ENCODE data around the gene PDE10A. TPM values are rescaled to one million over a fixed set of nuclear protein-coding genes. Genes with fewer than 3 reads are reported as not detected.
"Not testable (repeated sequence)": the region's sequence is repeated elsewhere in the genome, so short reads cannot be mapped to it uniquely, and the experiment has no call there.

Gene PDE10A
- total and polyA plus RNA-seq, 2 of the 8 experiments (the other 6 are each of a cell fraction or from before 2014, with no cell fraction given): 1.1 to 2.4 TPM

DNA sequence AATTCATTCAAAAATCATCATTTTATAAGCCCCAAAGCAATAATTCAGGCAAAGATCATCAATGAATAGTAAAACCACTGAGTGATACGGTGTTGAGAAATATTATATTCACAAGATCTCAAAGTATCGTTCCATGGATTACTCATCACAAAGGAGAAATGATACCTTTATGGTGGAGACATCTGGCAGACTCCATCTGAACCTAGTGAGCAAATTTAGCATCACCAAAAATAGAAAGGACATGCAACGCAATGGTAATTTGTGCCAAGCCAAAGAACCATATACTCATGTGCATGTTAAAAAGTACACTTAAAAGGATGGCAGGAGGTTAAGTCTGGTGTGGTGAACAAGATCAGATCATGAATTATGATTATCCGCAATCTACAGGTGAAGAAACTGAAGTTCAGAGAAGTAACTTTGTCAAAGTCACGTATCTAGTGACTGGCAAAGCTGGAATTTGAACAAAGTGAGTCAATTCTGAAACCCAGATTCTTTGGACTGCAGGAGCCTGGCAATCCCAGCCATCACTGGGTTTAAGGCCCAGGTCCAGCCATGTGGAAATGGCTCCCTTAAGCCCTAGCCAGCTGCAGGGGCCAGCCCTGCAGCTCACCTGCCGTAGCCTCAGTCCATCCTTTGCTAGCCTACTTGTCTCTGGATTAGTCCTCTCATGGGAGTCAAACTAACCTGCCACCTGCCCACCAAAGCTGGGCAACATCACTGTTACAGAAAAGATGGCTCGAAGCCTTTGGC is 68.3 kb downstream of the PDE10A start (continued):
- TF ChIP-seq JUND (IDR thresholded peaks at IDR 0.05; ENCODE audit: low read length): no peak

- H3K4me2 ChIP-seq (ENCODE audit: insufficient read depth in 1 of 2, low read depth in 2 of 2, low read length in 2 of 2); H3K79me2 ChIP-seq (ENCODE audit: control insufficient read depth in 1 of 2, insufficient read depth in 2 of 2, low read length in 2 of 2); H3K79me1 ChIP-seq (ENCODE audit: low read depth, low read length); H3K27ac ChIP-seq (ENCODE audit: low read depth, low read length); H3K27me3 ChIP-seq (replicated peaks in 1 of 4; ENCODE audit: control insufficient read depth in 3 of 4, extremely low read depth in 1 of 4, insufficient read depth in 3 of 4, low read length in 3 of 4); H3K9ac ChIP-seq (replicated peaks in 1 of 4; ENCODE audit: extremely low read depth in 1 of 4, low read depth in 3 of 4, low read length in 3 of 4); H3K4me1 ChIP-seq (replicated peaks in 1 of 4; ENCODE audit: control insufficient read depth in 3 of 4, insufficient read depth in 4 of 4, low read length in 3 of 4); H3K36me3 ChIP-seq (ENCODE audit: control insufficient read depth in 2 of 4, insufficient read depth in 4 of 4, low read length in 3 of 4); POLR2A ChIA-PET (ENCODE audit: partially characterized antibody); H2AK5ac ChIP-seq (ENCODE audit: low read depth, low read length); H3K4ac ChIP-seq (replicated peaks; ENCODE audit: insufficient read length, low read depth, low read length); CTCF ChIA-PET (ENCODE audit: partially characterized antibody); H2BK15ac ChIP-seq (ENCODE audit: low read length); H3K4me3 ChIP-seq (ENCODE audit: extremely low read depth in 1 of 4, insufficient read depth in 2 of 4, low read depth in 3 of 4, low read length in 4 of 4); FAIRE-seq; H2BK12ac ChIP-seq (ENCODE audit: low read depth, low read length); H3K23me2 ChIP-seq (ENCODE audit: low read depth, low read length); H4K91ac ChIP-seq (replicated peaks; ENCODE audit: insufficient read length, low read length); H3K23ac ChIP-seq (ENCODE audit: insufficient read length); H3K14ac ChIP-seq (ENCODE audit: insufficient read length); H3K56ac ChIP-seq (replicated peaks; ENCODE audit: insufficient read length, low read depth, low read length); H3K9me3 ChIP-seq (ENCODE audit: insufficient read depth in 2 of 2, low read depth in 1 of 2, low read length in 1 of 2); H2BK120ac ChIP-seq (replicated peaks; ENCODE audit: low read depth, low read length); H4K8ac ChIP-seq (ENCODE audit: extremely low read depth, insufficient read depth, low read length); H3K18ac ChIP-seq (ENCODE audit: extremely low read depth, low read length); H4K20me1 ChIP-seq (replicated peaks in 1 of 2; ENCODE audit: control insufficient read depth in 1 of 2, insufficient read depth in 2 of 2, low read length in 2 of 2); H2BK5ac ChIP-seq (ENCODE audit: low read depth, low read length); H2AFZ ChIP-seq (ENCODE audit: low read length); H4K5ac ChIP-seq (ENCODE audit: insufficient read length, low read depth, low read length); DNase-seq (ENCODE audit: low read depth in 1 of 2, low spot score in 2 of 2); H2BK20ac ChIP-seq (ENCODE audit: low read length): not testable (repeated sequence)
- WGBS, 2 experiments (ENCODE audit: extremely low coverage in 1 of 2, insufficient coverage in 1 of 2, insufficient read length in 1 of 2, insufficient replicate concordance in 2 of 2, low coverage in 1 of 2, low lambda C conversion rate in 2 of 2, missing lambda C conversion rate in 1 of 2): 92% methylated on average over 4 of the region's 4 CpGs; no CpG with 5 or more reads in 1 of the 2 experiments
Measured at GRCh38 chr6:165592947-165593346, 70.1 kb downstream of the PDE10A start.
